DOHH2 (cell line): ENCODE results near the gene TAF3.

ENCODE experiments used
- H3F3A ChIP-seq: fragments of 200-600 bp; sonication (generic), shearing (Covaris generic); 2 replicates; pipeline ENCODE4 v1.6.0; 2016; ENCODE audit warnings: antibody characterized with exemption, mild to moderate bottlenecking; ENCODE audit not compliant: control insufficient read depth, insufficient read depth
- H3K27ac ChIP-seq: fragments of 200-600 bp; sonication (generic); 2 replicates; pipeline ENCODE4 v1.5.1; 2014; ENCODE audit warnings: low read depth, mild to moderate bottlenecking, low read length, moderate library complexity
- H3K27me3 ChIP-seq: fragments of 200-600 bp; sonication (generic); 2 replicates; pipeline ENCODE4 v1.6.1; 2014; ENCODE audit warnings: mild to moderate bottlenecking, low read length, mixed read lengths; ENCODE audit not compliant: control insufficient read depth
- H3K36me3 ChIP-seq: fragments of 200-600 bp; sonication (generic); 2 replicates; pipeline ENCODE4 v1.6.1; 2014; ENCODE audit warnings: mild to moderate bottlenecking, low read length, moderate library complexity, mixed read lengths; ENCODE audit not compliant: control insufficient read depth
- H3K4me1 ChIP-seq: fragments of 200-600 bp; sonication (generic); 2 replicates; pipeline ENCODE4 v1.6.1; 2014; ENCODE audit warnings: mild to moderate bottlenecking, low read length, mixed read lengths; ENCODE audit not compliant: control insufficient read depth
- H3K4me2 ChIP-seq: fragments of 200-600 bp; sonication (generic); 2 replicates; pipeline ENCODE4 v1.6.0; 2014; ENCODE audit warnings: mild to moderate bottlenecking, low read length, moderate library complexity
- H3K4me3 ChIP-seq: fragments of 200-600 bp; sonication (generic); 2 replicates; pipeline ENCODE4 v1.5.1; 2014; ENCODE audit warnings: mild to moderate bottlenecking, low read length, mixed read lengths
- H3K79me2 ChIP-seq: fragments of 200-600 bp; sonication (generic); 2 replicates; pipeline ENCODE4 v1.6.1; 2014; ENCODE audit warnings: mild to moderate bottlenecking, low read length, mixed read lengths; ENCODE audit not compliant: control insufficient read depth
- H3K9me2 ChIP-seq: fragments of 200-600 bp; sonication (generic); replicated peaks from 2 replicates; pipeline ENCODE4 v1.6.1; 2014; ENCODE audit warnings: mild to moderate bottlenecking, low read length, mixed read lengths; ENCODE audit not compliant: control insufficient read depth
- H3K9me3 ChIP-seq: fragments of 200-600 bp; sonication (generic); 2 replicates; pipeline ENCODE4 v1.6.1; 2014; ENCODE audit warnings: antibody characterized with exemption, low read length, mixed read lengths; ENCODE audit not compliant: control insufficient read depth, insufficient read depth
- H4K20me1 ChIP-seq: fragments of 200-600 bp; sonication (generic); 2 replicates; pipeline ENCODE4 v1.6.0; 2014; ENCODE audit warnings: low read depth, mild to moderate bottlenecking, antibody characterized with exemption, low read length, moderate library complexity; ENCODE audit not compliant: control insufficient read depth, insufficient read depth
- CTCF ChIP-seq: fragments of 200-600 bp; sonication (generic); IDR thresholded peaks from one replicate; pipeline ENCODE4 v1.5.1; 2014; ENCODE audit warnings: antibody characterized with exemption, mild to moderate bottlenecking, low read depth, low read length; ENCODE audit not compliant: poor library complexity, severe bottlenecking
- EZH2phosphoT487 ChIP-seq: fragments of 200-600 bp; sonication (generic); IDR thresholded peaks from 2 replicates; pipeline ENCODE4 v1.6.1; 2017; ENCODE audit warnings: borderline replicate concordance, mild to moderate bottlenecking, antibody characterized with exemption, low read length, moderate library complexity, mixed read lengths

The TAF3 gene

DNA sequence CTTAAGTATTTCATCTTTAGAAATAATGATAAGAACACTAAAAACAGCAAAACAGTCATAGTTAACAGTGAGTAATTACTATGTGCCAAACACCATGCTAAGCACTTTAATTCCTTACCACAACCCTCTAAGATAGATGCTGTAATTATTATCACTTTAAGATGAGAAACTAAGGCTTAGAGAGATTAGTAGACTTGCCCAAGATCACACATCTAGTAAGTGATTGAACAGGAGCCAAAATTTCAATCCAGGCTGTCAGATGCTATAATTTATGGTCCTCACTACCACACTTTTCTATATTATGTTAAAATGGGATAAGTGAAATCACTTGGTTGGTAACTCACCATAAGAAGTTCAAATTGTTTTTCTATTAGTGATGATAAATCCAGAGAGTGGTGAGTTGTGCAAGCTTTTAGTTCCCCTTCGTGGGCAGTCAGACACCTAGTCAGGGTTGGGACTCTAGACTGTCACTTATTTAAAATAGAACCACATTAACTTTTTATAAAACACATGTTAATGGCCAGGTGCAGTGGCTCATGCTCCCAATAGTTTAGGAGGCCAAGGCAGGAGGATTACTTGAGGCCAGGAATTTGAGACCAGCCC, 150.3 kb downstream of the TAF3 start:
- H3K27ac ChIP-seq = no peak overlapping the region
- no peak overlapping the region for H3K4me2 ChIP-seq
- H3K4me3 ChIP-seq = no peak overlapping the region
- no peak for TF ChIP-seq CTCF
- no peak for TF ChIP-seq EZH2phosphoT487
- H3F3A ChIP-seq = no peaks in the 10 kb centered on the region
- H3K9me3 ChIP-seq = no peaks in the 10 kb centered on the region
- H3K36me3 ChIP-seq = no peaks in the 10 kb centered on the region
- no peaks in the 10 kb centered on the region for H4K20me1 ChIP-seq
- H3K79me2 ChIP-seq = no peaks in the 10 kb centered on the region
- no peaks in the 10 kb centered on the region for H3K27me3 ChIP-seq
- H3K9me2 ChIP-seq = no peaks in the 10 kb centered on the region
- H3K4me1 ChIP-seq = no peaks in the 10 kb centered on the region

DNA sequence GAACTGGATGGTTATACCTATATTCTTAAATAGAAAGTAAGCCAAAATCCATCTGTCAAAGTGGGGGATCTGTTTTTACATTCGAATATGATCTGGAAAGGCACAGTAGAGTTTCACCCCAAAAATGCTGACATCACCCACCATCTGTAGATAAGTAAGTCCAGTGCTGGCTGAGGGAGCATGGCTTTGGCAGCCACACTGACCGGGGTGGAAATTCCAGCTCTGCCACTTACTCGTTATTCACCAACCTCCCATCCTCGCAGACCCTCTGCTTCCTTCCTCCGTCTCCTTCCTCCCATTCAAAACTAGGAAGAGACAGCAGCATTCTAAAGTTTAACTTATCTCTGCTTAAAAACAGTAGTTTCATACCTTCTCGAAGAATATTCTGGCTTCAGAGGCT, 151.3 kb downstream of the TAF3 start:
- Histone ChIP-seq H3K27ac (no peak overlapping the region), H3K4me3 (no peak overlapping the region), H3K4me2 (no peak overlapping the region), H3K9me2 (no peaks in the 10 kb centered on the region), H3K27me3 (no peaks in the 10 kb centered on the region), H3K79me2 (no peaks in the 10 kb centered on the region), H3K9me3 (no peaks in the 10 kb centered on the region), H3K4me1 (no peaks in the 10 kb centered on the region), H3F3A (no peaks in the 10 kb centered on the region), H4K20me1 (no peaks in the 10 kb centered on the region), H3K36me3 (no peaks in the 10 kb centered on the region)
- TF ChIP-seq CTCF (no peak), EZH2phosphoT487 (no peak)

DNA sequence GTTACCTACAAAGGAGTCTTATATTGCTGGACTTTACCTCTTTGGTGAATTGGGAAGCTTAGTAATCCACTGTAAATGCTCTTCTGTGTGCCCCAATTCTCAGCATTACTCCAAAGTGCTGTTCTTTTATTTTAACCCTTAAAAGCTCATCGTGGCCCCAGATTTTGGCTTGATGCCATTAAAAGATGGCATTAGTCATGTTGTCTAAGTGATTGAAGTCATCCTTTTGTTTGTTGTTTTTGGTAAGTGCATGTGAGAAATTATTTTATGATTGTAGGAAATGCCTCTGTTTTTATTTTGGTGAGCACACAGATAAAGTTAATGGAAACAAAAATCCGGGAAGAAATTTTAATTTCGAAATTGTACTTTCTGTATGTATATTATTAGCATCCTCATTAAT, 153.6 kb downstream of the TAF3 start:
- no peaks in the 10 kb centered on the region for H3K36me3 ChIP-seq
- no peaks in the 10 kb centered on the region for H3K9me3 ChIP-seq
- H4K20me1 ChIP-seq = no peaks in the 10 kb centered on the region
- H3K9me2 ChIP-seq = no peaks in the 10 kb centered on the region
- H3K4me1 ChIP-seq = no peaks in the 10 kb centered on the region
- TF ChIP-seq EZH2phosphoT487 (no peak), CTCF (no peak)
- H3K4me3 ChIP-seq = no peak overlapping the region
- no peak overlapping the region for H3K4me2 ChIP-seq
- no peak overlapping the region for H3K27ac ChIP-seq
- no peaks in the 10 kb centered on the region for H3K79me2 ChIP-seq
- H3K27me3 ChIP-seq = no peaks in the 10 kb centered on the region
- H3F3A ChIP-seq = no peaks in the 10 kb centered on the region
